Activated CD8-positive, alpha-beta memory T cell treated with anti-CD3 and anti-CD28 coated beads, Interleukin-2, amount 50 U/mL, for 48 hours (primary cell): ENCODE measurements around the gene CEBPG.

Experiments
- DNase-seq: peaks from one replicate; pipeline ENCODE4 v3.0.0-alpha.2; 2020

Gene CEBPG

DNA sequence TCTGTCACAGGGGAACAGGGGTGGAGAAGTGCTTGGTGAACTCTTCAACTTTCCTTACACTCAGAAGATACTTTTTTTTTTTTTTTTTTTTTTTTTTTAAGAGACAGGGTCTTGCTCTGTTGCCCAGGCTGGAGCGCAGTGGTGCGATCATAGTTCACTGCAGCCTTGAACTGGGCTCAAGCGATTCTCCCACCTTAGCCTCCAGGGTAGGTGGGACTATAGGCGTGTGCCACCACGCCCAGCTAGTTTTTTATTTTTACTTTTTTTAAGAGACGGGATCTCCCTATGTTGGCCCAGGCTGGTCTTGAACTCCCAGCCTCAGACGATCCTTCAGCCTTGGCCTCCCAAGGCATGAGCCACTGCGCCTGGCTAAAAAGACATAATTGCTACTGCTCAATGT lies 11.5 kb downstream of the CEBPG start:
- no peak for DNase-seq

DNA sequence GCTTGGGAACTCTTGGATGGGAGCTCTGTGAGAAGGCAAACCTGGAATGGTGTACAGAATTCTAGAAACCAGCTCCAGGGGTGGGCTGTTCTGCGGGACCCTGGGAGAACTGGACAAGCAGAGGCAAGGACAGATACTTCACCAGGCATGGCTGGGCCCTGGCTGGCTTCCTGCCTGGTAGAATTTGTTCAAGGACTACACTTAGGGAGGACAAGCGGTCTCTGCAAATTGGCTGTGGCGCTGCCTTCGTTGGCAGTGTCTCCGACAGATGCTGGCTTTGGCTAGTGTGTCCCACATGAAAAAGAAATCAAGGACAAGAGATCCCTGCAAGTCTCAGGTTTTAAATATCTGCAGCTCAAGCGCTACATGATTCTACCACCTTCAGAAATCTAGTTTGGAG lies 12.4 kb downstream of the CEBPG start:
- DNase-seq: no peak

DNA sequence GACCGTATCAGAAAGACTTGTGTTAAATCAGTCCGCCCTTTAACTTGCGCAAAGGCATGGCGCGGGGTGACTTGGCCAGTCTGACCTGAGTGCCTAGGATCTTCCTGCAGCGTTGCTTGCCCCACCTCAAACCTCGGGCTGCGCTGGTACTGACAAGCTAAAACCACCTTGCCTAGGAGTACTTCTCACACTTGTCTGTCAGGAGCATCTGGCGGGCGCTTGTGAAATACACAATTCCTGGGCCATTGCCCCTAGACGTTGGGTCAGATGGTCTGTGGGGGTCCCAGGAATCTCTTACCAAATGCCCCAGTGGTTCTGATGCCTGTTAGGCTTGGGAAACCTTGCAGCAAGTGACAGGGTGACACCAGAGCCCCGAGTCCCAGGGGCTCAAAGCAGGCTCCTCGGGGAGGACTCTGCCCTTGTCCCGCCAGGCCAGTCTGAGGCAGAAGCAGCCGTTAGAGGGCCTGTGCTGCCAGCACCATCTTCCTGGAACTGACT lies 12.9 kb downstream of the CEBPG start:
- DNase-seq: no peak

DNA sequence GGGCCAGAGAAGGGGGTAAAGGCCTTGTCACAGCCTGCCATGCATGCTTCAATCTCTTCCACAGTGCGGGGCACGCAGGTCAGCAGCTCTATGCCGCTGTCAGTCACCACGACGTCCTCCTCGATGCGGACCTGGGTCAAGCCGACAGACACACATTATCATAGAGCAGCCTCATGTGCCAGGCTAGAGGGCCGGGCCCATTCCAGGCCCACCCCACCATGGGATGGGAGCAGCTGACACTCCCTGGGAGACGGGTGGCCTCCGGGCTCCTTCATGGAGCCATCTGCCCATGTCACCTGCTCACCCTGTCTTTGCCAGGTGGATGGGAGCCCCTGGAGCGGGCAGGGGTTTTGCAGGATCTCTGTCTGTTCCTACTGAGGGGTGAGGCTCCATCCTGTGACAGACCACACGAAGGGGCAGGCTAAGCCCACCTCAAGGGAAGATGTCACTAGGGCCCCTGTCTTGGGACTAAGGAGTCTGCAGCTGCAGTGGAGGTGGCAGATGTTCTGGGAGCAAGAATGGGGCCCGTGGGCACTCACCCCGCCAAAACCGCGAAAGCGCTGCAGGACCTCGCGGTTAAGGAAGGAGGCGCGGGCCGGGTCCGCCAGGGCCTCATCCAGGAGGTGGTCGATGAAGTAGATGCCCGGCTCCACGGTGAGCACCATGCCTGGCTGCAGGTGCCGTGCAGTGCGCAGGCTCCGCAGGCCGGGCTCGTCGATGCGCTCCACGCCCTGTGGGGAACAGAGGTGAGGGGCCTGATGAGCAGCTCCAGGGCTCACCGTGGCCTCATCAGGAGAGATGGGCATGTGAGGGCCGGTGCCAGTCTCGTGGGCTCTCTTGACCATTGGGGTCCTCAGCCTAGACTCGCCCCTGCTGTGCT lies 14.1 kb downstream of the CEBPG start:
- DNase-seq: no peak

DNA sequence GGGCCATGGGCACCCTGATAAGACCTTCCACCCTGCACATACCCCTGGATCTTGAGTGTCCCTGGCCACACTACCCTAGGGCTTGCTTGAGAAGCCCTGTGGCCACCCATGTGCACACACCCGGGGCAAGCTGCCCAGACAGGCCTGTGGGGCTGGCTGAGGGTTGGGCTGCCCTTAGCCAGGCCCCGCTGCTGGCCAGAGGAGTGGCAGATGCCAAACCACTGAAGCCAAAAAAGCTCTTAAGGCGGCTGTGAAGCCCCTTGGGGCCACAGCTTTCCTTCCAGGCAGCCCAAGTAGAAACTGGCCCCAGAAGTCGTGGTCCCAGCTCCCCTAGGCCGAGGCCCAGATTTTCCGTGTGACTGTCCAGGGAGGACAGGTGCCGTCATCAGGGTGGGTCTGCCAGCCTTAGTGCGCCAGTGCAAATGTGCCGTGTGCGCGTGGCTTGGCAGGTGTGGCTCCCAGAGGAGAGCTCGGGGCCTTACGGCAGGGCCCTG lies 14.8 kb downstream of the CEBPG start:
- no peak for DNase-seq

DNA sequence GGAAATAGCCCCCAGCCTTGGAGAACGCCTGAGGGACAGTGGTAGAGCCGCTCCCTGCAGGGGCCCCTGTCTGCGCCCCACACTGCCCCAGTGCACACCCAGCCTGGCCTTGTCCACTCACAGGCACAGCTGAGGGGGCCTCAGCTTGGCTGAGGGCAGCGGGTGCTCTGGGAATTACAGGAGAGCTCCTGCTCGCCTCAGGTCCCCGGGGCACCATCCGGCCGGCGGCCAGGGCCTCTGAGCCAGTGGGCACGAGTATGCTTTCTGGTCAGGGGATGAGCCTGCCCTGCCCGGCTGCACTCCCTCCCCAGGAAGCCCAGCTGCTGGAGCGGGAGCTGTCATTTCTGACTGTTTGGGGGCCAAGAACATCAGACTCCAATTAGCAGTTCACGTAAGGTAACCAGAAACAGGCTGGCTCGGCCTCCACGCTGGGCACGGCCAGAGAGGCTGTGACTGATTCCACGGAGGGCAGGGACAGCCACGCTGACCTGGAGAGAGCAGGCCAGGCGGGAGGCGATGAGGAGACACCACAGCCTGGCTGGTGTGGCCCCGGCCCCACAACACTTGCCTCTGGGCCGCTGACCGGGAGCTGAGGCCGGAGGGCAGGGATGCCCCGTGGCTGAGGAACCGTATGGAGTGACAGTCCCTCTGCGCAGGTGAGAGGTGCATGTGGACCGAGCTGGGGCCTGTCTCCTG lies 15.4 kb downstream of the CEBPG start:
- DNase-seq: no peak

DNA sequence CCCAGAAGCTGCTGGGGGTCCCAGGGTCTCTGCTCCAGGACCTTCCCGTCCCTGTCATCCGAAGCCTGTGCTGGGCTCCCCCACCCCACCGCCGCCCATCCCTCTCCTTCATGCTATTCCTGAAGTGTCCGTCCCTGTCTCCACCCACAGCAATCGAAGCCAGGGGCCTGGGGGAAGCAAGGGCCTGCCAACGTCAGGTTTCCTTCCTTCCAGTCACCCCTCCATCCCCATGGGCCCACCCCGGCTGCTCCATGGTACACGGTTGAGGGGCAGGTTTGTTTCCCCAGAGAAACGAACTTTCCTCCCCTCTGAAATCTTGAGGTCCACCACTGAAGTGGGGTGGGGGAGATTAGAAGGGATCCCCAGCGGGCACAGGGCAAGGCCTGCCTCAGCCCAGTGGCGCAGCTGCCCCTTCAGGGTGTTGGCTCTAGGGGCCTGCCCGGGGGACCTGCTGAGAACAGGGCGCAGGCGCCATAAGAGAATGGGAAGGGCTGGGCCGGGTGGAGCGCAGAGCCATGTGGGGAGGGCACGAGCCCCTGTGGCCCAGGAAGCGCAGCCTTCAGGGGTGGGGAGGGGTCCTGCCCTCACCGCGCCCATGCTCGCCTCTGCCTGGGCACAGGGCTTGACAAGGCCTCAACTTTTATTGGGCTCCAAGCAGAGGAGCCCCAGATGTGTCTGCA lies 16.1 kb downstream of the CEBPG start:
- DNase-seq: no peak

DNA sequence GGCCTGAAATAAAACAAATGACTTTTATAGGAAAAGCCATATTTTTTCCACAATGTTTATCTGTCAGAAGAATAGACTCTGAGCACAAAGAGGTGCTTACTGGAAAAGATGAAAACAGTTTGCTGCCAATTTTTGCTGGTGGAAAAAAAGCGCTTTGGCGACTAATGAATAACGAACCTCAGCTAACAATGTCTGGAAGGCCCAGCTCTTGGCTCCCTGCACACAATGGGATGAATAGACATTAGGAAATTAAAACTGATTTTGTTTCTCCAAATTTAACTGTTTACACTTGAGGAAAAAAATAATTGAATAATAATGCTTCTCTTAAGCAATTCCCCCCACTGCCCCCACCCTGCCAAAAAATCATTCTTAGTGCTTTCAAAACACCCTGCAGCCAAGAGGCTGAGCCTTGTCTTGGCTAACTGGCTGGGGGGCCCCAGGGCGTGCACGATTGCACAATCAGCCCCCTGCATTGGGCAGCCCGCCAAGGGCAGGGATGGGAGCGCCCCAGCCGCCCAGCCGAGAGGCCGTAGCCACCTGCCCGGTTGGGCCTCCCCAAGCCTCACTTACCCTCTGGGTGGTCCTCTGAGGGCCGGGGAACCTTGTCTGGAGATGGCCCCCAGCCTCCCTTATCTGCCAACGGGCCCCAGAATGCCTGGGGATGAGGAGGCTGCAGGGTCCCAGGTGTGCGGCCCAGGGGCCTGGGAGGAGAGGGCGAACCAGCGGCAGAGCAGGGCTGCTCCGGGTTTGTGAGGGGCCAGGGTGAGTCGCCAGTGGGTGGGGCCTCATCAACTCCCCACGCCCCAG lies 16.8 kb downstream of the CEBPG start:
- DNase-seq: no peak

DNA sequence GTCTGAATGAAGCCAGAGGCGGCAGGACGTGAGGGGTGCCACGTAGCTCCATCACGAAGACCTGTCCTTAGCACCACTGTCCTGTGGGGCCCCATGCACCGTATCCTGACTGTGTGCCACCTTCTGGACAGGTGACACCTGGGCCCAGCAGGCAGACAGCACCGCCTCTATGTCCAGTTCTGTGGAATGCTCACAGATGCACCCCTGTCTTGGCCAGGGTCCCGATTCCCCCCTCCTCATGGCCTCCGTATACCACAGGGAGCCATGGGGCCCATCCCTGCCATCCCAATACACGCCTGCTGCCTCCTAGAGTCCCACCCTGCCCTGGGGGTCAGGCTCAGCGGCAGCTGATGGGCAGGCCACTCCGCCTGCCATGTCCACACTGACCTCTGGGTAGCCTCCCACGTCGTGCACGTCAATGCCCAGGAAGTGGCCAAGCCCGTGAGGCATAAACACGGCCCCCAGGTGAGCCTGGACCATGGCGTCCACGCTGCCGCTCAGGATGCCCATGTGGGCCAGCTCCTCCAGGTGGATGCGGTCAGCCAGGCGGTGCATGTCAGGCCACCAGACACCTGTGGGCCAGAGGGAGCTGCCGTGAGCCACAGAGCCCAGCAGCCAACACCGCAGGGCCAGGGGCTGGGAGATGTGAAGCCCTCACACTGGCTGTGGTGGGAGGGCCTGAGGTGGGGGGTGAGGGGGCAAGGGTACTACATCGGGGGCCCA lies 17.6 kb downstream of the CEBPG start:
- no peak for DNase-seq

DNA sequence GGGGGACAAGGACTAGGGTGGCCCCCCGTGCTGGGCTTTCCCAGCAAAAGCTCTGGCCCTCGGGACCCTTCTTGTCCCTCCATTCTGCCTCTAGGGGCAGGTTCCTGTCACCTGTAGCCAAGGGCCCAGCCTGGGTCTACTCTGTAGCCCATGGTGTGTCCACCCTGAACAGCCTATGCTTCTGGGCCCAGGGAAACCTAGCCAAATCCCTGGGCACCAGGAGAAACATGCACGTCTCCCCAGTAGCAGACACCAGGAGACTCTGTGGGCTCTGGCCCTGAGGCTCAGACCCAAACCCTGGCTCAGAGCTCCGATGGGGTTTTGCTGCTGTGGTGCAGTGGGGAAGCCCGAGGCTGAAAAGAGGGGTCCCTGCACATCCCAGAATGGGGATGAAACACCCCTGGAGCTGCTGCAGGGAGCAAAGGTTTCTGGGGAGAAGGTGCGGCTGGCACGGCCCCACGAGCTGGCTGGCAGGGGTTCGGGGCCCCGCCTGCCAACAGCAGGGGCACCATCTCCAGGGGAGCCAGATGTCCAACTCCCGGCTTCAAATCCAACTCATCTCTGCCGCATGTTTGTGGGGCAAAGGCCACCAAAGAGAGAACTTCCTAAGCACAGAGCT lies 18.2 kb downstream of the CEBPG start:
- DNase-seq: no peak

DNA sequence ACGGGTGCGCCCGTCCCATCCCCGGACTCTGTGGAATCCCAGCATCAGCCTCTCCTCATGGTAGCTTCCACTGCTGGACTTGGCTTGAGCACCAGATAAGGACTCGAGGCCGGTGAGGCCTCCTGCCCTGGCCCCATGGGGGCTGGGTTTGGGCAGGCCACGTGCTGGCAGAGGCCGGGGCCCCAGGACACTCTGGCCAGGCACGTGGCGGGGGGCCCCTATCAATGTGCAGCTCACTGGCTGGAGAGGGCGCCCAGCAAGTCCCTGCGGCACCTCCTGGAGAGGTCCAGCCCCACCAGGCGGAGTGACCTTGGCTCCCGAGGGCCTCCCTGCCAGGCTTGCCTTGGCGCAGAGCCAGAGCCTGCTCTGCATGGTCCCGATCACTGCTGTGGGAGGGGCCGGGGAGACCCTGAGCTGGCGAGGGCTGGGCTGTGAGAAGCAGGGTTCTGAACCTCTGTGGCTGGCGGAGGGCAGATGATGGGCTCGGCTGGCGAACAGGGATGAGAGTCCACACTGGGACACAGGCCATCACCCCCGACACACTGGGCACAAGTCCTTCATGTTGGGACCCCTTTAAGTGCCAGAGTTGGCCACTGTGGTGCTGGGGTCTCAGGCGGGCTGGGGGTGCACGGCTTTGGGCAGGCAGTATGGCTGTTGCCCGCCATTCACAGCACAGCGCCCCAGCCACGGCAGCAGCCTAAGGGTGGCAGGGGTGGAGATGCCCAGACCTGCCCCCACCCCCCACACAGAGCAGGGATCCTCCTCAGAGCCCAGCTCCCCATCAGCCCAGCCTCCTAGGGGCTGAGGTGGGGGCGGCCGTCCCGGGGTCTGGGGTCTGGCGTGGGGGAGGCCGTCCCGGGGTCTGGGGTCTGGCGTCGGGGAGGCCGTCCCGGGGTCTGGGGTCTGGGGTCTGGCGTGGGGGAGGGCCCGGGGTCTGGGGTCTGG lies 19.1 kb downstream of the CEBPG start:
- no peak for DNase-seq

DNA sequence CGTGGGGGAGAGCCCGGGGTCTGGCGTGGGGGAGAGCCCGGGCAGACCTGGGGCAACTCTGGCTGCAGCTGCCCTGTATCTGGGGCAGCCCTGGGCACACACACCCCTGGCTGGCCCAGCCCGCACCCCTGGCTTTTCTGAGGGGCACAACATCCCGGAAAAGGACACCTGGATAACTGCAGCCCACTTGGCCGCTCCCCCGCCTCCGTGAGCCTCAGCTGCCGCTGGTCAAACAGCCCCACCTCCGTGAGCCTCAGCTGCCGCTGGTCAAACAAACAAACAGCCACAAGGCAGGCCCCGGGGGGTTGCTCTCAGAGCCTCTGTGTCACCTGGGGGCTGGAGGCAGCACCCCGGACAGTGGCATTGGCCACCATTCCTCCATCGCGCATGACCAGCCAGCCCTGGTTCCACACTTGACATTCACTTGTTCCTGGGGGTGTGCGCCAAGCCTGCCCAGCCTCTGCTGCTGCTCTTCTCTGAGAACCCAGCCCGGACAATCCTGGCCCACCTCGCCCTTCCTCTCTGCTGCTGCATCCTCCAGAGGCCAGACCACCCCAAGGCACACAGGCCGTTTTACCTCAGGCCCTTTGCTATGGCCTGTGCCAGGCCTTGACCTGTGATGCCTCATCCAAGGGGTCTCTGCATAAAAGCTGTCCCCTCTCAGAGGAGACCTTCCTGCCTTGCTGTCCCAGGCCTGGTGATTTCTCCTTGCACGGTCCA lies 19.9 kb downstream of the CEBPG start:
- no peak for DNase-seq

DNA sequence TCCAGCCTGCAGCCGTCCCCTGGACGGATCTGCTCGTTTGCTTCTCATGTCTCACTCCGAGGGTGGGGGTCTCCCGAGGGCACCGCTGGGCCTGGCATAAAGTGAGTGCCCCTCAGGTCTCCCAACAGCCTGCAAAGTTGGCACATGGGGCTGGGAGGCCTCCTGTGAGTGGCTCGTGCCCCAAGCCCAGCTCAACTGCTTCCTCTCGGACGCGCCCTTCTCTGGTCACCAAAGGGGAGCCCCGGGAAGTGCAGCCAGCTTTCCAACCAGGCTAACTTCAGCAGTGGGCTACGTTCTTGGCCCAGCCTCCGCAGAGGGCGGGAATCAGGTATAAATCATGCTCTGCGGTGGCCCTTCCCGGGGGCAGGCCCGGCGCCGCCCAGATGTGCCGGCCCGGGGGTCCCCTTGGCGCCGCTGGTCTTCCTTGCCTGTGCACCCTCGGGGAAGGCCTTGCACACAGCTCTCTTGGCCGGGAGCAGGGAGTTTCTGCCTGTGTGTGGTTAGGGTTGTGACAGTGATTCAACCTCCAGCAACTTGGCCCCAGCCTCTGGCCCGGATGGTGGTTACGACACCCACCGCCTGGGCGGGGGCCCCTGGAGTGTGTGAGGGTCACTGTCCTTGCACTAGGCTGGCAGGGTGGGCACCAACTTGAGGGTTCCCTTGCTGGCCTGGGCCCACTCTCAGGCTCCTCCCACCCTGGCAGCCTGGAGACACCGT lies 20.7 kb downstream of the CEBPG start:
- no peak for DNase-seq

DNA sequence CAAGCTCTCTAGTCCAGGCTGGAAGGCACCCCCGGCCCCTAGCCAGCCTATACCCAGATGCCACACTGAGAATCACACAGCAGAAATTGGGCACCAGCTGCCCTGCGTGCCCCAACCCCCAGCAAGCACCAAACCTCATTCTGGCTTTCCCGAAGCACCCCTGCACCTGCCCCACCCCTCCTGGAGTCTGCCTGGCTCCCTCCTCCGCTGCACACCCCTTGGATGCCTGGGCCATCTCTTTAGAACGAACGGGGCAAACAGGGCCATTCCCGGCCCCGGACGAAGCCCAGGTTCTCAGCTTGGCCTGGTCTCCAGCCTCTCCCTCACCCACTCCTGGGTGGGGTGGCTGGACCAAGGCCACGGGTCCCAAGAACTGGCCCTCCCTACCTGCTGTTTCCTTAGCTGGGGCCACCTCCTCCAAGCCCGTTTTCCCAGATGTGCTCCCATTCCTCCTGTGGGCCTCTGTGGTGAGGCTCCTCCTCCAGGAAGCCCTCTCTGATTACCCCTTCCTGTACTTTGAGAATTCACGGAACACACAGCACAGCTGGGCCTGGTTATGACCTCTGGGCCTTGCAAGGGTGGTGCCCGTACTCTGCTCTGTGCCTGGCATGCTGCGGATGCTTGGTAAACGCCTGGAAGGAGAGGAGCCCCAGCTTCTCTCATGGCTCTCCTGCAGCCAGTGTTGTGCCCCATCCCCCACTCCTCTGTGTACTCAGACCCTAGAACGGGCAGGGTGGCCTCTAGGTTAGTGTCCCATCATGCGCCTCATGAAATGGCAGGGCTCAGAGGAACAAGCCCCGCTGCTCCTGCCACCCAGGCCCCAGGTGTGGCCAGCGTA lies 21.4 kb downstream of the CEBPG start:
- DNase-seq: no peak

DNA sequence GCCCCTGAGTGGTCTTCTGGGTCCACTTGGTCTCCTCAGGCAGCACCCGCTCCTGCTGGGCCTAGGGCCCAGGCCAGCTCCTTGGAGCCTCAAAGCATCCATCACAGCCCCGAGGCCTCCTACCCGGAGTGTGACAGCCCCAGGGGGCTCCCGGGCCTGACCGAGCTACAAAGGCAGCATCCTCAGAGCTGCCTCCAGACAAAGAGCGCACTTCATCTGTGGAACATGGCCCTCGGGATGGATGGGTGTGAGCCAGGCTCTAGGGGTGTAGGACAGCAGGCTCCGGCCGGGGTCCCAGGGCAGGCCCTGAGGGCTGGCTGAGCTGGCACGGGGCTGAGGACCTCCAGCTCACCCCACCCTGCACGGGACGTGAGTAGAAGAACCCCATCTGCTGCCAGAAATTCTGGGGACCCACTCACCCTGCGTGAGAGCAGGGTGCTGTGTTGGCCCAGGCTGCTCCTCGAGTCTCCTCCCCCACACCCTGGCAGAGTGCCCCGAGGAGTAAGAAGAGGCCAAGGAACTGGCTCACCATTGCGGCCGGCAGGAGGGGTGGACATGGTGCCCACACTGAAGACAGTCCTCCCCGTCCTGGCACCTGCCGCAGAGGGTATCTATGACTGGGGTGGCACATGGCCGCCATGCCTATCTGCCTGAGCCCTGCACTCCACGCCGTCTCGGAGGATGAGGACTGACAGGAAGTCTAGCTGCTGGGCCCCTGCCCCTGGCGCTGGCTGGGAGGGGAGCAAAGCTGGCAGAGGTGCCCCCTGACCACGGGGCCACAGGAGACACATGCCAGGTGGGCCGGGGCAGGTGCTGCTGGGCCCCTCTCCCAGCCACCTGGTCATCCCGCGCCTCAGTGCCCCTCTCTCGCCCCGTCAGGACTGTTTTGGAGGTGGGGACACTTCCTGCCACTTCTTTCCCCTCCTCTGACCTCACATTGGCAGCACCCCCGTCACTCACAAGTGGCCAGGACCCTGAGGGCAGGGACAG lies 22.3 kb downstream of the CEBPG start:
- DNase-seq: no peak

DNA sequence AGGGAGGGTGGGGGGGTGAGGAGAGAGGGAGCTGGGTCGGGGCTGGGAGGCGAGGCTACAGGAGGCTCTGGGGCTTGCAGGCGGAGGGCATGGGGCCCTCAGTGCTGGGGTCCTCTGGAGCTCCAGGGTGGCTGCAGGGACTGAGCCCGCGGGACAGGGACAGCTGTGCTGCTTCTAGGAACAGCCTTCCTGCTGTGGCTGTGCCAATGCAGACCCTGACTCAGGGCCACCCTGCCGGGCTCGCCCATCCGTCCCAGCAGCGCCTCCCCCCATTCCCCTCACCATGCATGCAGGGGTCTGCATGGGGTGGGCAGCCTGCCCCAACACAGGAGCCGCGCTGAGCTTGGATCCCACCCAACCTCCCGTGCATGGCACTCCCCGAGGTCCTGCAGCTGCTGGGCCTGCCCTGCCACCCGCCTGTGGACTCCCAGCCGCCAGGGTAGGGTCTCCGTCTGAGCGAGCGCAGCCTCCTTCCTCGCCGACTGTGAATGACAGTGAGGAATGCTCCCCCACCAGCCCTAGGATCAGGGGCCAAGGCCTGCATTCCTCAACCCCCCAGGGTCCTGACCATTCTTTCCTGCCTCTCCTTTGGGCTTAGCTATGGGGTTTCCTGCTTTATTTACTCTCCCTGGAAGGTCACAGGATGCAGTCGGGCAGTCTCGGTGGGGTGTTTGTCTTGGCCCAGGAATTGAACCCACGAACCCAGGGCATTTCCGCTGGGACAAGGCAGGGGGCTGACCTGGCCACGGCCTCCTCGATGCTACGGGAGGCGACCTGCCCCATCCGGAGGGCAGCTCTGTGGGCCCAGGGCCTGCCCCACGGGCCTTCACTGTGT lies 23.4 kb downstream of the CEBPG start:
- DNase-seq: no peak
